SK-N-SH (cell line): ENCODE data around the gene PLK2. TPM values are rescaled to one million over a fixed set of nuclear protein-coding genes. Genes with fewer than 3 reads are reported as not detected.
A peak's percentile ranks its signal among the peaks of the same experiment; 100 is the strongest.

ENCODE experiments used
- CTCF ChIA-PET: fragments of 300-600, 350-600 bp; formaldehyde crosslinking; extraction: SDS; loops from one replicate; lab custom pipeline; 2021; lab: Yijun Ruan, JAX
- POLR2A ChIA-PET: fragments of 350-600 bp; sonication (Branson Sonifier 250); formaldehyde crosslinking; extraction: SDS; loops from one replicate; lab custom pipeline; 2020; ENCODE audit warnings: antibody characterized with exemption, inconsistent platforms; lab: Yijun Ruan, JAX
- DNase-seq: peaks from one replicate; pipeline ENCODE4 v3.0.0; 2012
- H2AFZ ChIP-seq: fragments of 200-600 bp; sonication (generic); 2 replicates; pipeline ENCODE4 v1.8.1; 2016; ENCODE audit warnings: antibody characterized with exemption, mild to moderate bottlenecking, low read depth
- H3F3A ChIP-seq: fragments of 200-600 bp; sonication (generic); replicated peaks from 2 replicates; pipeline ENCODE3; 2016; ENCODE audit warnings: antibody characterized with exemption, mild to moderate bottlenecking; ENCODE audit not compliant: insufficient read depth
- H3K27ac ChIP-seq, 2 experiments: fragments of 200-500 bp in 1 of 2; fragments of 200-600 bp in 1 of 2; sonication (Bioruptor generic) in 1 of 2; sonication (generic), shearing (Covaris generic) in 1 of 2; 2 replicates each; pipeline versions ENCODE4 v1.5.1 to v1.6.1; 2014 to 2016; ENCODE audit warnings: low read depth in 2 of 2, inconsistent platforms in 1 of 2, low read length in 1 of 2, mild to moderate bottlenecking in 1 of 2, mixed read lengths in 1 of 2
- H3K27me3 ChIP-seq: fragments of 200-600 bp; sonication (generic), shearing (Covaris generic); 2 replicates; pipeline ENCODE4 v1.6.1; 2016; ENCODE audit warnings: mixed run types; ENCODE audit not compliant: insufficient read depth
- H3K36me3 ChIP-seq, 2 experiments: fragments of 200-500 bp in 1 of 2; fragments of 200-600 bp in 1 of 2; sonication (Bioruptor generic) in 1 of 2; sonication (generic) in 1 of 2; replicated peaks in 1 of 2; 2 replicates each; pipeline versions ENCODE3 to v1.5.1; 2014 to 2016; ENCODE audit warnings: low read length in 1 of 2, mild to moderate bottlenecking in 1 of 2; ENCODE audit not compliant: insufficient read depth in 2 of 2, control insufficient read depth in 1 of 2
- H3K4me1 ChIP-seq, 2 experiments: fragments of 200-500 bp in 1 of 2; fragments of 200-600 bp in 1 of 2; sonication (Bioruptor generic) in 1 of 2; sonication (generic), shearing (Covaris generic) in 1 of 2; 2 replicates each; pipeline versions ENCODE4 v1.5.1 to v1.6.1; 2014 to 2016; ENCODE audit warnings: low read depth in 1 of 2, low read length in 1 of 2, mixed run types in 1 of 2; ENCODE audit not compliant: insufficient read depth in 2 of 2, control insufficient read depth in 1 of 2
- H3K4me2 ChIP-seq: fragments of 200-600 bp; sonication (generic), shearing (Covaris generic); 2 replicates; pipeline ENCODE4 v1.6.1; 2017; ENCODE audit warnings: mixed run types
- H3K4me3 ChIP-seq, 2 experiments: fragments of 200-500 bp in 1 of 2; fragments of 200-600 bp in 1 of 2; sonication (Bioruptor generic) in 1 of 2; sonication (generic), shearing (Covaris generic) in 1 of 2; 2 replicates each; pipeline versions ENCODE4 v1.5.1 to v1.8.1; 2014 to 2016; ENCODE audit warnings: low read depth in 2 of 2, inconsistent platforms in 1 of 2, low read length in 1 of 2, mild to moderate bottlenecking in 1 of 2, mixed read lengths in 1 of 2, moderate library complexity in 1 of 2
- H3K79me2 ChIP-seq: fragments of 200-600 bp; sonication (generic); 2 replicates; pipeline ENCODE4 v1.8.1; 2017; ENCODE audit warnings: mild to moderate bottlenecking; ENCODE audit not compliant: insufficient read depth
- H3K9ac ChIP-seq: fragments of 200-600 bp; sonication (generic); 2 replicates; pipeline ENCODE4 v1.6.1; 2017; ENCODE audit warnings: mixed run types
- H3K9me2 ChIP-seq: fragments of 200-600 bp; sonication (generic); 2 replicates; pipeline ENCODE4 v1.6.1; 2017; ENCODE audit warnings: mixed run types
- H3K9me3 ChIP-seq: fragments of 200-600 bp; sonication (generic); 2 replicates; pipeline ENCODE4 v1.6.1; 2017; ENCODE audit warnings: mixed run types, mild to moderate bottlenecking, moderate library complexity
- H4K20me1 ChIP-seq: fragments of 200-600 bp; sonication (generic); 2 replicates; pipeline ENCODE4 v1.6.1; 2017; ENCODE audit warnings: mild to moderate bottlenecking, mixed run types; ENCODE audit not compliant: insufficient read depth
- EP300 ChIP-seq, 2 experiments: IDR thresholded peaks; 2 replicates each; pipeline versions ENCODE4 v1.4.0 to v1.6.1; 2012; ENCODE audit warnings: borderline replicate concordance in 1 of 2, low read depth in 1 of 2, low read length in 1 of 2
- EZH2phosphoT487 ChIP-seq: fragments of 200-600 bp; sonication (generic); IDR thresholded peaks from 2 replicates; pipeline ENCODE4 v1.6.1; 2017; ENCODE audit warnings: low read depth, mixed run types, mild to moderate bottlenecking, antibody characterized with exemption, moderate library complexity, borderline replicate concordance
- FOXJ3 ChIP-seq: sonication (generic); formaldehyde crosslinking; IDR thresholded peaks from 2 replicates; pipeline ENCODE4 v1.5.1; 2020; ENCODE audit warnings: mild to moderate bottlenecking, missing genetic modification reagents
- FOXM1 ChIP-seq: IDR thresholded peaks from 2 replicates; pipeline ENCODE4 v1.4.0; 2012; ENCODE audit warnings: low read depth, mild to moderate bottlenecking
- GABPA ChIP-seq: IDR thresholded peaks from 2 replicates; pipeline ENCODE4 v1.4.0; 2012; ENCODE audit warnings: low read depth, mild to moderate bottlenecking
- GATA2 ChIP-seq: sonication (generic); formaldehyde crosslinking; IDR thresholded peaks from 2 replicates; pipeline ENCODE4 v1.5.0; 2020; ENCODE audit warnings: mild to moderate bottlenecking, missing genetic modification reagents
- IRF3 ChIP-seq: fragments of 150-350 bp; IDR thresholded peaks from 2 replicates; pipeline ENCODE4 v1.6.1; 2016; ENCODE audit warnings: mild to moderate bottlenecking, low read depth, low read length
- MXI1 ChIP-seq: IDR thresholded peaks from 2 replicates; pipeline ENCODE4 v1.6.1; 2012; ENCODE audit warnings: mild to moderate bottlenecking, low read depth, low read length, improper control_type of control experiment
- NRF1 ChIP-seq: IDR thresholded peaks from 2 replicates; pipeline ENCODE4 v1.6.1; 2012; ENCODE audit warnings: low read depth, mild to moderate bottlenecking, low read length
- RAD21 ChIP-seq: IDR thresholded peaks from 2 replicates; pipeline ENCODE4 v1.6.1; 2012; ENCODE audit warnings: mild to moderate bottlenecking, low read length
- RFX5 ChIP-seq: IDR thresholded peaks from 2 replicates; pipeline ENCODE4 v1.6.1; 2012; ENCODE audit warnings: mild to moderate bottlenecking, improper control_type of control experiment, low read length
- RXRA ChIP-seq: IDR thresholded peaks from 2 replicates; pipeline ENCODE4 v1.4.0; 2012; ENCODE audit warnings: low read depth, mild to moderate bottlenecking, borderline replicate concordance
- SIN3A ChIP-seq: IDR thresholded peaks from 2 replicates; pipeline ENCODE4 v1.6.1; 2012; ENCODE audit warnings: low read depth, mild to moderate bottlenecking, low read length, moderate library complexity, borderline replicate concordance
- SMC3 ChIP-seq: IDR thresholded peaks from 2 replicates; pipeline ENCODE4 v1.6.1; 2012; ENCODE audit warnings: low read depth, low read length, improper control_type of control experiment
- TAF1 ChIP-seq: IDR thresholded peaks from 2 replicates; pipeline ENCODE4 v1.6.1; 2012; ENCODE audit warnings: low read depth, mild to moderate bottlenecking, low read length, moderate library complexity, borderline replicate concordance
- TCF12 ChIP-seq: IDR thresholded peaks from 2 replicates; pipeline ENCODE4 v1.4.0; 2012
- TEAD4 ChIP-seq: IDR thresholded peaks from 2 replicates; pipeline ENCODE4 v1.4.0; 2012; ENCODE audit warnings: mild to moderate bottlenecking, borderline replicate concordance; ENCODE audit not compliant: insufficient read depth
- USF2 ChIP-seq: fragments of 150-350 bp; IDR thresholded peaks from 2 replicates; pipeline ENCODE4 v1.6.1; 2017; ENCODE audit warnings: antibody characterized with exemption, low read length, low read depth, borderline replicate concordance
- YY1 ChIP-seq: IDR thresholded peaks from 2 replicates; pipeline ENCODE4 v1.4.0; 2012; ENCODE audit warnings: low read depth, mild to moderate bottlenecking
- WGBS: methylation state at CpG from one replicate; pipeline ENCODE4 v1.1.6; 2017; ENCODE audit warnings: low lambda C conversion rate; 5-methylcytosine and 5-hydroxymethylcytosine counted together
- polyA plus RNA-seq, 3 experiments: library from polyadenylated mRNA; depleted of rRNA; stranded (reverse); fragments of >200 nt; gene quantifications; 2 replicates each; pipeline ENCODE4 v1.2.3, GENCODE V29; 2012
- TF ChIP-seq, protein P1 (sequence below): IDR thresholded peaks from 2 replicates; pipeline ENCODE4 v1.4.0; 2012; ENCODE audit warnings: low read depth, borderline replicate concordance
- TF ChIP-seq, protein P2 (sequence below): IDR thresholded peaks from 2 replicates; pipeline ENCODE4; 2012
- TF ChIP-seq, protein P3 (sequence below): IDR thresholded peaks from 2 replicates; pipeline ENCODE4 v1.4.0; 2012; ENCODE audit warnings: low read depth

Gene PLK2
- polyA plus RNA-seq, 1 of the 3 experiments (the other 2 are of a cell fraction), result 157 TPM

GRCh38 chr5:58440901-58441460 lies 18.9 kb downstream of the PLK2 start:
- 38% methylated on average over 3 of the region's 3 CpGs for WGBS
- no peak for DNase-seq
- no peak overlapping the region for H3K27ac ChIP-seq
- H3K4me2 ChIP-seq, result no peak overlapping the region
- no peaks in the 10 kb centered on the region for H3K36me3 ChIP-seq
- H4K20me1 ChIP-seq, result no peaks in the 10 kb centered on the region
- no peaks in the 10 kb centered on the region for H3K4me1 ChIP-seq
- no peaks in the 10 kb centered on the region for H3K9me3 ChIP-seq
- no peak overlapping the region for H3K9ac ChIP-seq
- H3K27me3 ChIP-seq, result no peaks in the 10 kb centered on the region
- H3K4me3 ChIP-seq, result no peak overlapping the region
- POLR2A ChIA-PET, result no interaction called here
- no peak for TF ChIP-seq SIN3A
- TF ChIP-seq, protein P1, sequence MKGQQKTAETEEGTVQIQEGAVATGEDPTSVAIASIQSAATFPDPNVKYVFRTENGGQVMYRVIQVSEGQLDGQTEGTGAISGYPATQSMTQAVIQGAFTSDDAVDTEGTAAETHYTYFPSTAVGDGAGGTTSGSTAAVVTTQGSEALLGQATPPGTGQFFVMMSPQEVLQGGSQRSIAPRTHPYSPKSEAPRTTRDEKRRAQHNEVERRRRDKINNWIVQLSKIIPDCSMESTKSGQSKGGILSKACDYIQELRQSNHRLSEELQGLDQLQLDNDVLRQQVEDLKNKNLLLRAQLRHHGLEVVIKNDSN, result no peak
- no peak for TF ChIP-seq USF2
- peak; percentile 23; the same call in 1 of the 2 replicates for TF ChIP-seq TCF12
- TF ChIP-seq, protein P2, sequence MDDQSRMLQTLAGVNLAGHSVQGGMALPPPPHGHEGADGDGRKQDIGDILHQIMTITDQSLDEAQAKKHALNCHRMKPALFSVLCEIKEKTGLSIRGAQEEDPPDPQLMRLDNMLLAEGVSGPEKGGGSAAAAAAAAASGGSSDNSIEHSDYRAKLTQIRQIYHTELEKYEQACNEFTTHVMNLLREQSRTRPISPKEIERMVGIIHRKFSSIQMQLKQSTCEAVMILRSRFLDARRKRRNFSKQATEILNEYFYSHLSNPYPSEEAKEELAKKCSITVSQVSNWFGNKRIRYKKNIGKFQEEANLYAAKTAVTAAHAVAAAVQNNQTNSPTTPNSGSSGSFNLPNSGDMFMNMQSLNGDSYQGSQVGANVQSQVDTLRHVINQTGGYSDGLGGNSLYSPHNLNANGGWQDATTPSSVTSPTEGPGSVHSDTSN, result 0 out of 2 replicates have a peak, but pooled peaks have one; percentile 12
- TF ChIP-seq EZH2phosphoT487, result no peak
- TF ChIP-seq GATA2 (CRISPR knock-in tag), result no peak
- peak in 1 of 2 experiments; percentile 27; a peak in 1 of 4 replicates for TF ChIP-seq EP300 (IDR thresholded peaks at IDR 0.05; ENCODE audit: borderline replicate concordance in 1 of 2, low read depth in 1 of 2, low read length in 1 of 2)
- TF ChIP-seq IRF3, result no peak
- TF ChIP-seq TAF1, result no peak
- TF ChIP-seq FOXJ3 (CRISPR knock-in tag), result no peak
- TF ChIP-seq RFX5, result no peak
- no peak for TF ChIP-seq NRF1
- TF ChIP-seq, protein P3, sequence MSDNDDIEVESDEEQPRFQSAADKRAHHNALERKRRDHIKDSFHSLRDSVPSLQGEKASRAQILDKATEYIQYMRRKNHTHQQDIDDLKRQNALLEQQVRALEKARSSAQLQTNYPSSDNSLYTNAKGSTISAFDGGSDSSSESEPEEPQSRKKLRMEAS, result no peak
- TF ChIP-seq FOXM1, result no peak
- TF ChIP-seq GABPA, result no peak
- TF ChIP-seq RXRA, result no peak
- no peak for TF ChIP-seq YY1
- TF ChIP-seq RAD21, result no peak
- TF ChIP-seq MXI1, result no peak
- TF ChIP-seq SMC3, result no peak
- no peak for TF ChIP-seq TEAD4
- TF ChIP-seq, all 33 proteins: peak for 3
- no peaks in the 10 kb centered on the region for H3K9me2 ChIP-seq
- no peaks in the 10 kb centered on the region for H3K79me2 ChIP-seq
- H3F3A ChIP-seq, result no peaks in the 10 kb centered on the region
- H2AFZ ChIP-seq, result no peak overlapping the region
- CTCF ChIA-PET, result interaction anchor here (0.8 kb wide), 1 partner anchor 19 kb away, joined by 3 read pairs; no protein-coding TSS in a partner anchor
